ENCODE data around the gene PAK5.

DNA sequence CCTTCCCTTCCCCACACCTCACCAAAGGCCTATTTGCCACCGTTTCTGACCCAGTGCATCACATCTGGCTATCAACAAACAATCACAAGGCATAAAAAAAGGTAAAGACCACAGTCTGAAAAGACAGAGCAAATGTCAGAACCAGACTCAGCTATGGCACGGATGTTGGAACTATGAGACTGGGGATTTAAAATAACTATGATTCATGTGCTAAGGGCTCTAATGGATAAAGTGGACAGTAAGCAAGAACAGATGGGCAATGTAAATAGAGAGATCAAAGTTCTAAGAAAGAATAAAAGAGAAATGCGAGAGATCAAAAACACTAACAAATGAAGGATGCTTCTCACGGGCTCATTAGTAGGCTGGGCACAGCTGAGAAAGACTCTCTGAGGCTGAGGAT lies 225.0 kb downstream of the PAK5 start:
- TF ChIP-seq CTCF (IDR thresholded peaks at IDR 0.05) (no peak), POLR2A (IDR thresholded peaks at IDR 0.05) (no peak)

All from Peyer's patch (tissue), 4 donors.